GM12878 (cell line): Measurements from ENCODE around the gene RHCE.

ENCODE experiments used
- GABPA ChIP-seq: IDR thresholded peaks from 2 replicates; pipeline ENCODE4 v1.6.1; 2014; ENCODE audit warnings: antibody characterized with exemption, low read depth, mild to moderate bottlenecking, inconsistent platforms
- HDAC6 ChIP-seq: fragments of 200-600 bp; sonication (generic); IDR thresholded peaks from one replicate; pipeline ENCODE4 v1.8.0; 2017; ENCODE audit warnings: antibody characterized with exemption; ENCODE audit not compliant: unreplicated experiment
- MAX ChIP-seq: IDR thresholded peaks from 2 replicates; pipeline ENCODE4 v1.6.1; 2012; ENCODE audit warnings: low read depth, low read length, improper control_type of control experiment
- NBN ChIP-seq: fragments of 450-650 bp; IDR thresholded peaks from 2 replicates; pipeline ENCODE4 v1.6.1; 2016
- NFXL1 ChIP-seq: fragments of 450-650 bp; IDR thresholded peaks from 2 replicates; pipeline ENCODE4 v1.6.1; 2017; ENCODE audit warnings: antibody characterized with exemption, mild to moderate bottlenecking, borderline replicate concordance
- NFYB ChIP-seq: IDR thresholded peaks from 2 replicates; pipeline ENCODE4 v1.6.1; 2011; ENCODE audit warnings: low read depth, mild to moderate bottlenecking, low read length, improper control_type of control experiment, moderate library complexity; ENCODE audit not compliant: insufficient read depth
- POLR2A ChIP-seq: IDR thresholded peaks from 2 replicates; pipeline ENCODE4 v1.6.1; 2011; ENCODE audit warnings: low read depth, mild to moderate bottlenecking, low read length
- SIX5 ChIP-seq: IDR thresholded peaks from 2 replicates; pipeline ENCODE4 v1.6.1; 2011; ENCODE audit warnings: mild to moderate bottlenecking, low read depth, low read length, moderate library complexity; ENCODE audit not compliant: severe bottlenecking
- TCF7 ChIP-seq: IDR thresholded peaks from 2 replicates; pipeline ENCODE4 v1.6.1; 2014; ENCODE audit warnings: antibody characterized with exemption, borderline replicate concordance
- TF ChIP-seq, protein P1 (sequence below), 3 experiments: IDR thresholded peaks in 2 of 3; conservative IDR thresholded peaks in 1 of 3; 2 replicates each; pipeline ENCODE4 v1.5.1; 2011; ENCODE audit warnings: low read depth in 3 of 3, low read length in 3 of 3, mild to moderate bottlenecking in 3 of 3, control low read depth in 2 of 3, moderate library complexity in 2 of 3, inconsistent platforms in 1 of 3, mixed read lengths in 1 of 3; ENCODE audit not compliant: control insufficient read depth in 2 of 3, insufficient read depth in 1 of 3; ENCODE audit errors: extremely low read depth in 1 of 3

DNA sequence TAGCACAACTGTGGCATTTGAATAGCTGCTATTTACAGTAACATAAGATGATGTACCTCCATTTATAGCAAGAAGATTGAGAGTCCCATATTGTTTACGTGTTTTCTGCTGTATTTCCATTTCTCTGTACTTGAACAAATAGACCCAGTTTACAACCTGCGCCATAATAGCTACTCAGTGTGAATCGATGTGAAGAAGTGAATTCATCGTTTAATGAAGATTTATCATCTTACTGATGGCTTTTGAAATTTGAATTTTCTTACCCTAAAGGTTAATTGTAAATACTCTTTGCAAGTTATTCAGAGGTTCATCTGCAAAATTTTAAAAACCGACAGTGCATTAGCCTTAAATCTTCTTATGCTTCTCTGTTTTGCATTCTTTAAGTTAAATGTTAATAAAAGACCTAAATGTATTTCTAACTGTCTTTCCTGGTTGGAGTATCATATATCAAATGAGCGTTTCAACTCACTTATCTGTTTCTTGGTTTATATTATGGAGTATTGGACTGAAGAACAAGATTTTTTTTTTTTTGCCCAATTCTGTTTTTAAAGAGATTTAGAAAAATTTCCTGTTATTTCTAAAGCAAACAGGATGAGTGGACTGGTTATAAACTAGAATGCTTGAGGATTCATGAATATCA is 12.2 kb upstream of the RHCE start:
- TF ChIP-seq POLR2A (no peak), HDAC6 (no peak), NFYB (no peak), SIX5 (no peak), NBN (no peak), TCF7 (no peak), NFXL1 (no peak), MAX (no peak), GABPA (no peak)
- TF ChIP-seq, protein P1, sequence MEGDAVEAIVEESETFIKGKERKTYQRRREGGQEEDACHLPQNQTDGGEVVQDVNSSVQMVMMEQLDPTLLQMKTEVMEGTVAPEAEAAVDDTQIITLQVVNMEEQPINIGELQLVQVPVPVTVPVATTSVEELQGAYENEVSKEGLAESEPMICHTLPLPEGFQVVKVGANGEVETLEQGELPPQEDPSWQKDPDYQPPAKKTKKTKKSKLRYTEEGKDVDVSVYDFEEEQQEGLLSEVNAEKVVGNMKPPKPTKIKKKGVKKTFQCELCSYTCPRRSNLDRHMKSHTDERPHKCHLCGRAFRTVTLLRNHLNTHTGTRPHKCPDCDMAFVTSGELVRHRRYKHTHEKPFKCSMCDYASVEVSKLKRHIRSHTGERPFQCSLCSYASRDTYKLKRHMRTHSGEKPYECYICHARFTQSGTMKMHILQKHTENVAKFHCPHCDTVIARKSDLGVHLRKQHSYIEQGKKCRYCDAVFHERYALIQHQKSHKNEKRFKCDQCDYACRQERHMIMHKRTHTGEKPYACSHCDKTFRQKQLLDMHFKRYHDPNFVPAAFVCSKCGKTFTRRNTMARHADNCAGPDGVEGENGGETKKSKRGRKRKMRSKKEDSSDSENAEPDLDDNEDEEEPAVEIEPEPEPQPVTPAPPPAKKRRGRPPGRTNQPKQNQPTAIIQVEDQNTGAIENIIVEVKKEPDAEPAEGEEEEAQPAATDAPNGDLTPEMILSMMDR (IDR thresholded peaks at IDR 0.05 in 2 of 3, conservative IDR thresholded peaks at IDR 0.05 in 1 of 3; ENCODE audit: control insufficient read depth in 2 of 3, extremely low read depth in 1 of 3, insufficient read depth in 1 of 3, low read depth in 3 of 3, low read length in 3 of 3), result no peak
